Tibial nerve (tissue), 4 donors: Measurements from ENCODE around the gene ITGB7. TPM values are rescaled to one million over a fixed set of nuclear protein-coding genes. Genes with fewer than 3 reads are reported as not detected.

Source experiments
- DNase-seq, 2 donors: peaks; one replicate each; pipeline ENCODE4 v3.0.0-alpha.2; 2019; ENCODE audit warnings: low spot score in 2 of 2
- H3K27ac ChIP-seq, 4 donors: fragments of 200-600 bp; sonication (generic) in 3 of 4; one replicate each; pipeline ENCODE4 v1.5.1; 2017 to 2019; ENCODE audit warnings: mild to moderate bottlenecking in 1 of 4
- H3K27me3 ChIP-seq, 2 donors: fragments of 200-600 bp; sonication (generic) in 1 of 2; one replicate each; pipeline versions ENCODE4 v1.5.1 to v1.6.0; 2017 to 2019
- H3K36me3 ChIP-seq, 3 donors: fragments of 200-600 bp; sonication (generic); one replicate each; pipeline ENCODE4 v1.5.1; 2018 to 2019
- H3K4me1 ChIP-seq, 4 donors: fragments of 200-600 bp; sonication (generic) in 3 of 4; one replicate each; pipeline ENCODE4 v1.5.1; 2017 to 2019
- H3K4me3 ChIP-seq, 4 donors: fragments of 200-600 bp; sonication (generic) in 3 of 4; one replicate each; pipeline ENCODE4 v1.5.1; 2017 to 2019; ENCODE audit warnings: mild to moderate bottlenecking in 1 of 4, moderate library complexity in 1 of 4
- H3K9me3 ChIP-seq, 4 donors: fragments of 200-600 bp; sonication (generic) in 3 of 4; one replicate each; pipeline ENCODE4 v1.5.1; 2017 to 2019
- EP300 ChIP-seq, 2 donors: sonication (generic); formaldehyde crosslinking; IDR thresholded peaks; one replicate each; pipeline ENCODE4 v1.6.1; 2017; ENCODE audit warnings: antibody characterized with exemption in 2 of 2, mild to moderate bottlenecking in 1 of 2
- POLR2A ChIP-seq, 2 donors: fragments of 450-650 bp; IDR thresholded peaks; one replicate each; pipeline ENCODE4 v1.6.1; 2017; ENCODE audit warnings: antibody characterized with exemption in 2 of 2, mild to moderate bottlenecking in 2 of 2, moderate library complexity in 2 of 2
- WGBS, 2 donors: methylation state at CpG; one replicate each; pipeline ENCODE4 v1.1.5; 2018; 5-methylcytosine and 5-hydroxymethylcytosine counted together
- total RNA-seq, 4 donors: library from RNA; depleted of rRNA; stranded (reverse); fragments of >200 nt; gene quantifications; one replicate each; pipeline ENCODE4 v1.1.0, GENCODE V29; 2016
- TF ChIP-seq, protein P1 (sequence below), 5 experiments: fragments of 200-600 bp in 3 of 5; fragments of 450-650 bp in 2 of 5; sonication (generic) in 3 of 5; IDR thresholded peaks; one replicate each; pipeline ENCODE4 v1.5.1; 2016 to 2019; ENCODE audit warnings: antibody characterized with exemption in 5 of 5, mild to moderate bottlenecking in 3 of 5, moderate library complexity in 2 of 5

ITGB7 gene
- total RNA-seq, 4 donors from 2014 or later = 3.6 to 15.1 (median 8.9) TPM

DNA sequence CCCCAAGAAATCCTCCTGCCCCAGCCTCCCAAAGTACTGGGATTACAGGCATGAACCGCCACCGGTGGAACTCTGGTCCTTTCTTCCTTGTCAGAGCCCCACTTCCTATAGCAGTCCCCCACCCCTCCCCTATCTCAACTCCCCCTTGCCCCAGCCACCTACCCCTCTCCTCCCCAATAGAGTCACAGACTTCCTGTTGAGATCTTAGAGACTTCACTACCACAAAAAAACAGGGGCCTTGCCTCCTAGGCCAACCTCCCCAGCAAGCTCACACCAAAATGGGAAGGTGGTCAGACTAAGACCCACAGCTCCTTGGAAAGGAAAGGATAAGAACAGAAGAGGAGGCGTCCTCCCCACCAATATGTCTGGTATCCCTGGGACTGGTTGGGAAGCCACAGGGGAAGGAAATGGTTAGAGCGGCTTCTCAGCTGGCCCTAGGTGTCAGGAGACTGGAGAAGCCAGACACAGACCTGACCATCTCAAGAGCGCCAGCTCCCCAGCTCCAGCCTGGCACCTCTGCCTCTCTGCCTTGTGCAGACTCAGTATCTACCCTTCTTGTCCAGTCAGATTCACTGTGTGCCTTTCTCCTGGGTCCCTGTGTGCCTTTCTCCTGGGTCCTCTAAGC, 8.5 kb downstream of the ITGB7 start:
- Histone ChIP-seq H3K36me3 (no peaks in the 10 kb centered on the region), H3K4me1 (peaks cover 0 to 20% (median 13%) of the 10 kb centered on the region in 4 donors), H3K9me3 (no peaks in the 10 kb centered on the region), H3K27me3 (no peaks in the 10 kb centered on the region), H3K27ac (no peak overlapping the region), H3K4me3 (no peak overlapping the region)
- DNase-seq = no peak
- TF ChIP-seq, protein P1, sequence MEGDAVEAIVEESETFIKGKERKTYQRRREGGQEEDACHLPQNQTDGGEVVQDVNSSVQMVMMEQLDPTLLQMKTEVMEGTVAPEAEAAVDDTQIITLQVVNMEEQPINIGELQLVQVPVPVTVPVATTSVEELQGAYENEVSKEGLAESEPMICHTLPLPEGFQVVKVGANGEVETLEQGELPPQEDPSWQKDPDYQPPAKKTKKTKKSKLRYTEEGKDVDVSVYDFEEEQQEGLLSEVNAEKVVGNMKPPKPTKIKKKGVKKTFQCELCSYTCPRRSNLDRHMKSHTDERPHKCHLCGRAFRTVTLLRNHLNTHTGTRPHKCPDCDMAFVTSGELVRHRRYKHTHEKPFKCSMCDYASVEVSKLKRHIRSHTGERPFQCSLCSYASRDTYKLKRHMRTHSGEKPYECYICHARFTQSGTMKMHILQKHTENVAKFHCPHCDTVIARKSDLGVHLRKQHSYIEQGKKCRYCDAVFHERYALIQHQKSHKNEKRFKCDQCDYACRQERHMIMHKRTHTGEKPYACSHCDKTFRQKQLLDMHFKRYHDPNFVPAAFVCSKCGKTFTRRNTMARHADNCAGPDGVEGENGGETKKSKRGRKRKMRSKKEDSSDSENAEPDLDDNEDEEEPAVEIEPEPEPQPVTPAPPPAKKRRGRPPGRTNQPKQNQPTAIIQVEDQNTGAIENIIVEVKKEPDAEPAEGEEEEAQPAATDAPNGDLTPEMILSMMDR (IDR thresholded peaks at IDR 0.05) = no peak
- no peak for TF ChIP-seq POLR2A (IDR thresholded peaks at IDR 0.05)
- TF ChIP-seq EP300 (IDR thresholded peaks at IDR 0.05) = no peak
- WGBS, 2 donors = 93 to 95% methylated on average over 5 of the region's 5 CpGs

DNA sequence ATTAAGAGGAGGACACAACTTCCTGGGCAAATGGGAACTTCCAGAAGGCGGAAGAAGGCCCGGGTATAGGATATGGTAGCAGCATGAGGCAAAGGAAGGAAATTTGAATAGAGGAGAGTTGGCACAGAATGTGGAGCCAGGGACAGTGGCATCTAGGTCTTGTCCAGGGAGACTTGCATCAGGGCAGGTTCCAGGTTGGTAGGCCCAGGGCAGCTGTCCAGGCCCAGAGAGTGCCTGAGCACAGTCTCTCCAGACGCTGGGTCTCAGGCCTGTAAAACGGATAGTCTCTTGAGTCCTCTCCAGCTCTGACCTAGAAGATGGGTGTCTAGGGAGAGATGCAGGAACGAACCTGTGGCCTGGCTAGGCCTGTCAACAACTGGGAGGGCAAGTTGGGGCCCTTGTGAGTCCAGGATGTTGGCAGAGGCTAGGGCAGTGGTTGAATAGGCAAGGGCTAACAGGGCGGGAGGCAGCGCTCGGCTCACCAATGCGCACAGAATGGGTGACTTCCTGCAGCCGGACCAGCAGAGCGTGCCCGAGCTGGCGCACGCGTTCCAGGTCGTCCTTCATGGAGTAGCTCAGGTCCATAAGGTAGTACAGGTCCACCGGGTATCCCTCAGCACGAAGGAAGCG, 9.9 kb downstream of the ITGB7 start:
- peak overlapping the region; percentile 14 to 38 (median 22) for H3K4me3 ChIP-seq
- H3K9me3 ChIP-seq = no peaks in the 10 kb centered on the region
- TF ChIP-seq POLR2A (IDR thresholded peaks at IDR 0.05) (no peak), EP300 (IDR thresholded peaks at IDR 0.05) (no peak)
- TF ChIP-seq, protein P1 (IDR thresholded peaks at IDR 0.05) = no peak
- peaks cover 0 to 20% (median 13%) of the 10 kb centered on the region in 4 donors for H3K4me1 ChIP-seq
- H3K36me3 ChIP-seq = peaks cover 0 to 11% (median 0%) of the 10 kb centered on the region in 3 donors
- 68 to 78% methylated on average over 8 to 19 of the region's 19 CpGs for WGBS, 2 donors
- no peak for DNase-seq
- H3K27ac ChIP-seq = peak overlapping the region in 2 of 4 donors; percentile 28 to 49
- no peaks in the 10 kb centered on the region for H3K27me3 ChIP-seq

DNA sequence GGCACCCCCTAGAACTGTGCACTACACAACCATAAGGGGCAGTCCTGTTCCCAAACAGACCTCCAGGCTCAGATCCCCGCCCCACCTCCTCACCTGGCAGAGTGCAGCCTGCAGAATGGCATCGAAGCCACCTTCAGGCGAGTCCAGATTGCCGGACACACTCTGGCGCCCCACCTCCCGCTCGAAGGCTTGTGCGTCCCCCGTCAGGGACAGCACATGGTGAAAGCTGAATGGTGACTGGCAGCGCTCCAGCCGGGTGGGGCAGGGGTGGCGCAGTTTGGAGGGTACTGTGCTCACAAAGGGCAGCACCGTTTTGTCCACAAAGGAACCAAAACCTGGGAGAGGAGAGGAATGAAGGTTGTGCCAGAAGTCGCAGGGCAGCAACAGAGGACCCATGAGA, 10.6 kb downstream of the ITGB7 start:
- Histone ChIP-seq H3K27ac (no peak overlapping the region), H3K27me3 (no peaks in the 10 kb centered on the region), H3K9me3 (no peaks in the 10 kb centered on the region), H3K4me3 (no peak overlapping the region), H3K4me1 (peaks cover 0 to 20% (median 13%) of the 10 kb centered on the region in 4 donors), H3K36me3 (peaks cover 0 to 17% (median 0%) of the 10 kb centered on the region in 3 donors)
- DNase-seq = no peak
- 81 to 86% methylated on average over 14 of the region's 14 CpGs for WGBS, 2 donors
- TF ChIP-seq EP300 (IDR thresholded peaks at IDR 0.05) (no peak), POLR2A (IDR thresholded peaks at IDR 0.05) (no peak)
- TF ChIP-seq, protein P1 (IDR thresholded peaks at IDR 0.05) = no peak

DNA sequence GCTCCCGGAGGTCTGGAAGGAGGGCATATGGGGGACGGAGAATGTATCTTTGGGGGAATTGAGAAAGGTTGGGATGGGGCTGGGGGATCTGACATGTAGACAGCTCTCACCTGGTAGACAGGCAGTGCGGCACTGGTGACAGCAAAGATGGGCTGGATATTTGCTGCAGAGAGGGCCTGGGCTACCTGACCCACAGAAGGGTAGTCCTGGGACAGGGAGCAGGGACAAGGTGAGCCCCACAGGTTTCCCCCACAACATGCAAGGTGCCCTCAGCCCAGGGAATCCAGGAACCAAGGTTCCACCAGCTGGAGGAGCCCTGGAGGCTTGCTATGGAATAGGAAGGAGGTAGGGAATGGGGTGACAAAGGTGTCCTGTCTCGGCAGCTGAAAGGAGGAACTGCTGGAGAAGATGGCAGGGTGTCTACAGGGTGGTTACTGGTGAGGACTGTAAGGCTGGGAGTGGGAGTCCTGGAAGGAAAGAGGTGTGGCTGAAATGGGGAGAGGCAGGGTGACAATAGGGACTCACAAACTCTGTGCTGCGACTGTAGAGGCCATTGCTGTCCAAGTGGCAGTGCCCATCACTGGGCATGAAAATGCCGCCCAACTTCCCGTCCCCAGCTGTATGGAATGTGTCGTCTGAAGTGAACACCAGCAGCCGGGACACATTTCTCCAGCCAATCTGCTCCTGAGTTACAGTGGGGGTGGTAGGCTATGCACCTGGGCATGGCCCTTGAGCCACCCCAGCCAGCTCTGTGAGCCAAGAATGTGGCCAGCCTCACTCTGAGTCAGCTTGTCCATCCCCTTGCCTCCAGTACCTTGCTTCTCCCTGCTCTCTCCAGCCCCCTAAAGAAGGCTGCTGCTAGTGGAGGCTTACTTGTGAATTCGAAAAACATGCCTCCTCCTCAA, 11.3 kb downstream of the ITGB7 start:
- DNase-seq = no peak
- TF ChIP-seq, protein P1 (IDR thresholded peaks at IDR 0.05) = no peak
- TF ChIP-seq POLR2A (IDR thresholded peaks at IDR 0.05) (no peak), EP300 (IDR thresholded peaks at IDR 0.05) (no peak)
- Histone ChIP-seq H3K4me3 (no peak overlapping the region), H3K36me3 (peaks cover 0 to 24% (median 0%) of the 10 kb centered on the region in 3 donors), H3K27me3 (no peaks in the 10 kb centered on the region), H3K27ac (no peak overlapping the region), H3K4me1 (peaks cover 0 to 20% (median 13%) of the 10 kb centered on the region in 4 donors), H3K9me3 (no peaks in the 10 kb centered on the region)
- 86 to 88% methylated on average over 10 of the region's 10 CpGs for WGBS, 2 donors
